HepG2 (cell line): ENCODE measurements around the gene L3MBTL3. TPM values are rescaled to one million over a fixed set of nuclear protein-coding genes. Genes with fewer than 3 reads are reported as not detected.

Source experiments
- ATAC-seq: fragments of 200-7000 bp; cut with Tn5 transposase; 3 replicates; pipeline ENCODE4 v1.9.1; 2020; ENCODE audit warnings: mild to moderate bottlenecking, moderate library complexity
- BruUV-seq: library from RNA; stranded (reverse); fragments of 400-500 nt; replicated peaks from 2 replicates; lab custom pipeline; 2021; lab: Mats Ljungman, UMichigan
- CTCF ChIA-PET: fragments of 300-600 bp; formaldehyde crosslinking; extraction: SDS; loops from one replicate; lab custom pipeline; 2021; ENCODE audit warnings: low total read pairs, inconsistent platforms, low intra/inter-chr PET ratio; lab: Yijun Ruan, JAX
- POLR2A ChIA-PET: fragments of 350-600 bp; sonication (Branson Sonifier 250); formaldehyde crosslinking; loops from one replicate; lab custom pipeline; 2020; ENCODE audit warnings: antibody characterized with exemption, inconsistent platforms; lab: Yijun Ruan, JAX
- DNase-seq: peaks from one replicate; pipeline ENCODE4 v3.0.0-alpha.2; 2015; ENCODE audit warnings: low spot score
- FAIRE-seq: peaks from 3 replicates; lab custom pipeline; 2011; peaks lifted over from hg19 to GRCh38; lab: Jason Lieb, UNC
- H2AFZ ChIP-seq: one replicate; pipeline ENCODE4 v1.6.1; 2011; ENCODE audit warnings: low read length, inconsistent platforms
- H3K27ac ChIP-seq: fragments of 300-600 bp; 3 replicates; pipeline ENCODE4 v1.8.0; 2011; ENCODE audit warnings: mixed run types, mild to moderate bottlenecking, mixed read lengths, low read length, inconsistent platforms; ENCODE audit not compliant: insufficient read depth; ENCODE audit errors: extremely low read length
- H3K27me3 ChIP-seq, 2 experiments: fragments of 200-600 bp in 1 of 2; 2 replicates in 1 of 2; 3 replicates in 1 of 2; pipeline versions ENCODE4 v1.6.0 to v1.8.0; 2011; ENCODE audit warnings: low read length in 2 of 2, mild to moderate bottlenecking in 2 of 2, moderate library complexity in 2 of 2, inconsistent platforms in 1 of 2; ENCODE audit not compliant: insufficient read depth in 2 of 2, control insufficient read depth in 1 of 2
- H3K36me3 ChIP-seq, 2 experiments: fragments of 200-600 bp in 1 of 2; replicated peaks in 1 of 2; 2 replicates in 1 of 2; 3 replicates in 1 of 2; pipeline versions ENCODE4 v1.5.1 to v1.8.0; 2011; ENCODE audit warnings: low read length in 2 of 2, inconsistent platforms in 1 of 2; ENCODE audit not compliant: insufficient read depth in 2 of 2, control insufficient read depth in 1 of 2
- H3K4me1 ChIP-seq: 2 replicates; pipeline ENCODE4 v1.5.1; 2012; ENCODE audit warnings: low read length, inconsistent platforms; ENCODE audit not compliant: insufficient read depth
- H3K4me2 ChIP-seq: 2 replicates; pipeline ENCODE4 v1.6.0; 2011; ENCODE audit warnings: low read depth, low read length, inconsistent platforms
- H3K4me3 ChIP-seq, 3 experiments: fragments of 200-600 bp in 1 of 3; sonication (generic), shearing (Covaris generic) in 1 of 3; replicated peaks in 1 of 3; 2 replicates each; pipeline ENCODE4 v1.5.1; 2011 to 2016; ENCODE audit warnings: low read length in 3 of 3, inconsistent platforms in 2 of 3, low read depth in 2 of 3, mild to moderate bottlenecking in 2 of 3, control low read depth in 1 of 3, mixed read lengths in 1 of 3; ENCODE audit not compliant: insufficient read depth in 1 of 3
- H3K79me2 ChIP-seq: one replicate; pipeline ENCODE4 v1.6.1; 2011; ENCODE audit warnings: low read length, inconsistent platforms; ENCODE audit not compliant: insufficient read depth
- H3K9ac ChIP-seq: 2 replicates; pipeline ENCODE4 v1.6.0; 2011; ENCODE audit warnings: mild to moderate bottlenecking, low read depth, low read length, inconsistent platforms; ENCODE audit not compliant: insufficient read depth
- H3K9me3 ChIP-seq: 2 replicates; pipeline ENCODE4 v1.5.1; 2012; ENCODE audit warnings: mild to moderate bottlenecking, low read length
- H4K20me1 ChIP-seq: 2 replicates; pipeline ENCODE4 v1.6.0; 2011; ENCODE audit warnings: inconsistent platforms, mild to moderate bottlenecking, low read length, moderate library complexity; ENCODE audit not compliant: insufficient read depth
- ELK4 ChIP-seq: sonication (generic); formaldehyde crosslinking; IDR thresholded peaks from 2 replicates; pipeline ENCODE4 v1.9.0; 2021; ENCODE audit warnings: missing genetic modification reagents, borderline replicate concordance
- EP300 ChIP-seq, 3 experiments: sonication (generic) in 1 of 3; formaldehyde crosslinking in 1 of 3; IDR thresholded peaks; 2 replicates each; pipeline versions ENCODE4 v1.5.1 to v1.6.1; 2011 to 2020; ENCODE audit warnings: low read depth in 2 of 3, low read length in 2 of 3, borderline replicate concordance in 1 of 3, improper control_type of control experiment in 1 of 3, mild to moderate bottlenecking in 1 of 3, missing genetic modification reagents in 1 of 3, moderate library complexity in 1 of 3
- ERF ChIP-seq: IDR thresholded peaks from 2 replicates; pipeline ENCODE4 v1.6.1; 2018; ENCODE audit warnings: missing biosample characterization, missing genetic modification reagents
- FOXM1 ChIP-seq: sonication (generic); formaldehyde crosslinking; IDR thresholded peaks from 2 replicates; pipeline ENCODE4 v1.5.0; 2020; ENCODE audit warnings: missing genetic modification reagents
- GLI4 ChIP-seq: sonication (generic); formaldehyde crosslinking; IDR thresholded peaks from 2 replicates; pipeline ENCODE4 v1.5.1; 2020; ENCODE audit warnings: missing genetic modification reagents, mild to moderate bottlenecking, moderate library complexity, borderline replicate concordance
- GTF3A ChIP-seq: sonication (generic); formaldehyde crosslinking; conservative IDR thresholded peaks from 2 replicates; pipeline ENCODE4 v1.4.0; 2020; ENCODE audit warnings: mild to moderate bottlenecking, missing genetic modification reagents
- MIXL1 ChIP-seq: IDR thresholded peaks from 2 replicates; pipeline ENCODE4 v1.6.1; 2016
- ONECUT2 ChIP-seq: sonication (generic); formaldehyde crosslinking; IDR thresholded peaks from 2 replicates; pipeline ENCODE4 v1.4.0; 2020; ENCODE audit warnings: missing genetic modification reagents
- PRDM4 ChIP-seq: sonication (generic); formaldehyde crosslinking; IDR thresholded peaks from 2 replicates; pipeline ENCODE4 v1.9.0; 2021; ENCODE audit warnings: missing genetic modification reagents, borderline replicate concordance
- SETDB1 ChIP-seq: sonication (generic); formaldehyde crosslinking; IDR thresholded peaks from 2 replicates; pipeline ENCODE4 v1.5.1; 2020; ENCODE audit warnings: missing genetic modification reagents, mild to moderate bottlenecking, borderline replicate concordance
- TAF1 ChIP-seq: sonication (generic); formaldehyde crosslinking; IDR thresholded peaks from 2 replicates; pipeline ENCODE4 v1.4.0; 2020; ENCODE audit warnings: missing genetic modification reagents
- TGIF2 ChIP-seq: IDR thresholded peaks from 2 replicates; pipeline ENCODE4 v1.6.1; 2016; ENCODE audit warnings: control low read depth, missing compliant biosample characterization
- THYN1 ChIP-seq: sonication (generic); formaldehyde crosslinking; IDR thresholded peaks from 2 replicates; pipeline ENCODE4 v1.8.1; 2023; ENCODE audit warnings: low read depth, mild to moderate bottlenecking, moderate library complexity, missing genetic modification reagents, borderline replicate concordance
- ZNF446 ChIP-seq: sonication (generic); formaldehyde crosslinking; IDR thresholded peaks from 2 replicates; pipeline ENCODE4 v1.5.0; 2020; ENCODE audit warnings: mild to moderate bottlenecking, missing genetic modification reagents
- ZNF777 ChIP-seq: sonication (generic); formaldehyde crosslinking; IDR thresholded peaks from 2 replicates; pipeline ENCODE4 v1.4.0; 2020; ENCODE audit warnings: missing genetic modification reagents
- WGBS: methylation state at CpG from one replicate; pipeline ENCODE4 v1.1.6; 2017; ENCODE audit warnings: low lambda C conversion rate; 5-methylcytosine and 5-hydroxymethylcytosine counted together
- in situ Hi-C: cut with HindIII; loops from 2 replicates; pipeline ENCODE4 v1.10.0; 2017; ENCODE audit warnings: low pct_unique_long_range_greater_than_20kb; ENCODE audit not compliant: extremely low pct_ligation_motif_present
- intact Hi-C: fragments of 100-400 bp; cut with micrococcal nuclease; formaldehyde crosslinking; loops from one replicate; pipeline ENCODE4 v1.10.0; 2022; ENCODE audit not compliant: unreplicated experiment
- polyA plus RNA-seq, 8 experiments: library from polyadenylated mRNA; depleted of rRNA in 3 of 8; stranded (reverse) in 7 of 8; unstranded in 1 of 8; fragments of >200 nt; fragmentation: Illumina TruSeq in 4 of 8; extraction: Trizol in 4 of 8; gene quantifications; 2 replicates each; pipeline versions ENCODE4 v1.2.1 to v1.2.3, GENCODE V29; 2011 to 2016; ENCODE audit warnings: low read depth in 4 of 8, missing spikeins in 1 of 8, mixed read lengths in 1 of 8; ENCODE audit not compliant: insufficient read depth in 1 of 8
- total RNA-seq, 5 experiments: library from RNA; depleted of rRNA; stranded (reverse); fragments of >200 nt; fragmentation: Illumina TruSeq; extraction: Trizol; gene quantifications; 2 replicates each; pipeline ENCODE4 v1.2.3, GENCODE V29; 2016; ENCODE audit warnings: low read depth in 1 of 5

L3MBTL3 gene
- total and polyA plus RNA-seq, 2 of the 13 experiments (the other 11 are each of a cell fraction or from before 2014, with no cell fraction given) = 1.5 to 2.5 TPM

DNA sequence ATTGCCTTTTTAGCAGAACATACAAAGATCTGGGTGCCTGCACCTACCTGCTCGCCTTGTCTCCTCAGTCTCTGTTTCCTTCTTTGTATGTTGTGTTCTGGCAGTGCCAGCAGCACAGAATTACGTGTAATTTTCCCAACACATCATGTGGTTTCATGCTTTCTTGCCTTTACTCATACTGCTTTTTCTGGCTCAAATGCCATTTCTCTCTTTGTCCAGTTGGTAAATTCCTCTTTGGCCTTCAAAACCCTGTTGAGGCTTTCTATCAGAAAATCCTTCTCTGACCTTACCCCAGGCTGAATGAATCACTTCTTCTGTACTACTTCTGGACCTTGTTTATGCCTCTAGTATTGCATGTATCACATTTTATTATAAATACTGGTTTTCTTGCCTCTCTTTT lies 31.8 kb downstream of the L3MBTL3 start (continued):
- TF ChIP-seq THYN1 (CRISPR knock-in tag) = no peak
- TF ChIP-seq ONECUT2 = no peak
- TF ChIP-seq ERF (CRISPR knock-in tag) = no peak
- no peak for TF ChIP-seq PRDM4
- TF ChIP-seq TGIF2 (CRISPR knock-in tag) = no peak
- no peak for TF ChIP-seq TAF1 (CRISPR knock-in tag)

GRCh38 chr6:130054725-130055124 lies 36.3 kb downstream of the L3MBTL3 start:
- BruUV-seq = no TSS peak
- intact Hi-C loops = no loop called here
- ATAC-seq (no peak), DNase-seq (no peak), FAIRE-seq (no peak)
- in situ Hi-C loops = no loop called here
- Histone ChIP-seq H3K27ac (no peak overlapping the region), H3K9ac (no peak overlapping the region), H3K36me3 (no peaks in the 10 kb centered on the region), H3K4me3 (no peak overlapping the region), H3K9me3 (no peaks in the 10 kb centered on the region), H2AFZ (no peak overlapping the region), H3K79me2 (no peaks in the 10 kb centered on the region), H4K20me1 (no peaks in the 10 kb centered on the region), H3K27me3 (no peaks in the 10 kb centered on the region), H3K4me2 (no peak overlapping the region), H3K4me1 (no peaks in the 10 kb centered on the region)
- POLR2A ChIA-PET = no interaction called here
- CTCF ChIA-PET = no interaction called here
- WGBS = 71% methylated on average over 7 of the region's 7 CpGs
- no peak for TF ChIP-seq SETDB1
- no peak for TF ChIP-seq MIXL1 (CRISPR knock-in tag)
- TF ChIP-seq ZNF777 (CRISPR knock-in tag) = no peak
- no peak for TF ChIP-seq EP300 (IDR thresholded peaks at IDR 0.05; ENCODE audit: low read depth in 2 of 2, low read length in 2 of 2)
- no peak for TF ChIP-seq EP300 (CRISPR knock-in tag; IDR thresholded peaks at IDR 0.05; ENCODE audit: borderline replicate concordance)
- no peak for TF ChIP-seq FOXM1 (CRISPR knock-in tag)
- TF ChIP-seq GLI4 = no peak
- no peak for TF ChIP-seq GTF3A (CRISPR knock-in tag)
- no peak for TF ChIP-seq ELK4
- no peak for TF ChIP-seq ZNF446 (CRISPR knock-in tag)
